Measurements from ENCODE around the gene S100A2.

Gene S100A2

DNA sequence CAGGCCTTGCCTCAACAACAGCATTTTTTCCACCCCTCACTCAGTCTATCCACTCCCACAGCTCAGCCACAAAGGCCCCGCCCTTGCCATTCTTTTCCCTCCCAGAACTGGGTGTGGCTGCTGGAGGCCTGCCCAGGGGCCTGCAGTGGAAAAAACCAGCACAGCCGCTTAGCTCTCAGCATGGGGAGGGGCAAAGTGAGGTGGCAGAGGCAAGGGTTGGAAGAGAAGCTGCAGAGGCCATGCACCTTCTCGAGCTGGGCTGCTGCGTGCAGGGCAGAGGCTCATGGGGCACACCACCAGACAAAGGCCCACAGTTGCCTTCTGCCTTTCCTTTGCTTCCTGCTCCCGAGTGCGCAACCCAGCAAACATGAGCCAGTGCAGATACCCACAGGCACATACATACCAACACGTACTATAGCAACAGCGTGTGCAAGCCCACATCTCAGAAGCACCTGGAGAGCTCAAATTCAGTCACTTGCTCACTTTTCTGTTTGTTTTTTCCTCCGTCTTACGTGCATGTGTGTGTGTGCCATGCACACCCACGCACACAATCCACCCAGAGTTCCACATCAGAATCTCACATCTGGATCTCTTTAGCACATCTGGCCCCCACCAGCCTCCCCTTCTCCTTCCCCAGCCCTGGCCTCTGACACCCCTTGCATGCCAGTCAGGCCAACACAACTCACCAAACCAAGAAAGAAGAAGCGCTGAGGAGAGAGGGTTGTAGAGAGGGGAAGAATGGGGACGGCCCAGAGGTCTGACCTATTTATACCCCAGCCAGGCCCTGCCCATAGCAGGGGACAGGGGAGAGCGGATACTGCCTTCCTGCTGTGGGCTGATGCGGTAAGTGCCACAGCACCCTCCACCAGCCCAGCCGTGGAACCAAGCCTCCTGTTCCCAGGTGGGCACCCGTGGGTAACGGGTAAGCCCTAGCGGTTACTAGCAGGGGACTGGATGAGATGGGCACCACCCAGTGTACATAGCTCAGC, 20.3 kb downstream of the S100A2 start, which contains the start of gene S100A4:
TSS of gene S100A4 (minus strand) at position 740 of the 989 bp plus-strand sequence. CDS start 1,012 bp downstream, outside the sequence.
- DNase-seq (ENCODE audit: low read depth, low spot score): no peak

DNA sequence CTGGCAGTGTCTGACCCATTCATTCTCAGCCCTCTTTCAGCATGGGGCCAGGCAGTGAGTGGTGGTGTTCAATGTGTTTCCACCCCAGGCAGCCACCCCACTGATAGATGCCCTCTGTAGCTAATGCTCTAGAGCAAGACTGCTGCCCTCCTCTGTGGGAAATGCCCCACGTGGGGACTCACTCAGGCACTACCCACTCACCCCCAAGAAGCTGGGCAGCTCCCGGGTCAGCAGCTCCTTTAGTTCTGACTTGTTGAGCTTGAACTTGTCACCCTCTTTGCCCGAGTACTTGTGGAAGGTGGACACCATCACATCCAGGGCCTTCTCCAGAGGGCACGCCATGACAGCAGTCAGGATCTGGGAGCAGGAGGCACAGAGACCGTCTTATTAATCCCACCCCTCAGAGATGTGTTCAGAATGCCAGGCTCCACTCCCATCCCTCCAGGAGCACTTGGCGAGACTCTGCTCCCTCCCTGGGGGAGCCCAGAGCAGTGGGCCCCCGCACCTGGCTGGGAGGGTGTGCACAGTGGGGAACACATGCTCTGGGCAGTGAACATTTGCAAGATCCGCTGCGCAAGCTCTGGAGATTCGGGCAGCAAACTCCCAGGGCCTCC, 21.1 kb downstream of the S100A2 start:
- no peak for DNase-seq (ENCODE audit: low read depth, low spot score)

DNA sequence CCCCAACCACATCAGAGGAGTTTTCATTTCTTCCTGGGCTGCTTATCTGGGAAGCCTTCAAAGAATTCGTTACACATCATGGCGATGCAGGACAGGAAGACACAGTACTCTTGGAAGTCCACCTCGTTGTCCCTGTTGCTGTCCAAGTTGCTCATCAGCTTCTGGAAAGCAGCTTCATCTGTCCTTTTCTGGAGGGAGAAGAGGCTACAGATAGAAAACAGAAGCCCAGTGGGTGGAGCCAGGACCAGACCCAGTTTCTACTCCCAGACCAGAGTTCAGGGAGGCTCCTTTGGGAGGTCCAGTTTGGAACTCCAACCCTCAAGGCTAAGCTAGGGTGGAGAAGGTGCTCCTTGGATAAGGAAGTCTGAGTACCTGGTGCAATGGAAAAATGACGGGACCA, 21.9 kb downstream of the S100A2 start:
- DNase-seq (ENCODE audit: low read depth, low spot score): no peak

DNA sequence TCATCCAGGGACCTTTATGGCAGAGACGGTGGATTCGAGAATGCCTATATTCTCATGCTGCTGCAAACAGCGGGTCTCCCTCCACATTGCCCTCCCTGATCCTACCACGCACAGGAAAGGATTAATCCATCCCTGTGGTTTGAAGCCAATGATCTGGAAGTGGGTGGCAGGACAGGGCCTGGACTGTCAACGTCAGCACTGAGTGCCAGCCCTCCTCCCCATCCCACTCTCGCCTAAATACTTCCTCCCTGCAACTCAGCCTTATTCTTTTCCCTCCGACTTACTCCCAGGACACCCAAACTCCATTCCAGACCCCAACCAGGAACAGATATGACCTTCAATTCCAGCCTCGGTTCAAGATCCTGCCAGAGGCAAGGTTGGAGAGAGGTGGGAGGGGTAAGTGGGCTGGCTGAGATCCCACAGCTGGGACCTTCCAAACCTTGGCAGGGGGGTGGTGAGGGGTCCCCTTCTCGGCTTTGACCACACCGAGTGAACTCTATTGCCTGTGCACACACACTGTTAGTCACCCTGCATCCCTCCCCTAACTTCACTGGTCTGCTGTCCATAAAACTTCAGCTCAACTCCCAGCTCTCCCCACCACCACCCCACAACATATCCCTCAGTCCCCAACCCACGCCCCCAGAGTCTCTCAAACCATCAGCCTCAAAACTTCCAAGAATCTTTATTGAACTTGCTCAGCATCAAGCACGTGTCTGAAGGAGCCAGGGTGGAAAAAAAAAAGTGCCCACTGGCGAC, 22.5 kb downstream of the S100A2 start:
- DNase-seq (ENCODE audit: low read depth, low spot score): no peak

DNA sequence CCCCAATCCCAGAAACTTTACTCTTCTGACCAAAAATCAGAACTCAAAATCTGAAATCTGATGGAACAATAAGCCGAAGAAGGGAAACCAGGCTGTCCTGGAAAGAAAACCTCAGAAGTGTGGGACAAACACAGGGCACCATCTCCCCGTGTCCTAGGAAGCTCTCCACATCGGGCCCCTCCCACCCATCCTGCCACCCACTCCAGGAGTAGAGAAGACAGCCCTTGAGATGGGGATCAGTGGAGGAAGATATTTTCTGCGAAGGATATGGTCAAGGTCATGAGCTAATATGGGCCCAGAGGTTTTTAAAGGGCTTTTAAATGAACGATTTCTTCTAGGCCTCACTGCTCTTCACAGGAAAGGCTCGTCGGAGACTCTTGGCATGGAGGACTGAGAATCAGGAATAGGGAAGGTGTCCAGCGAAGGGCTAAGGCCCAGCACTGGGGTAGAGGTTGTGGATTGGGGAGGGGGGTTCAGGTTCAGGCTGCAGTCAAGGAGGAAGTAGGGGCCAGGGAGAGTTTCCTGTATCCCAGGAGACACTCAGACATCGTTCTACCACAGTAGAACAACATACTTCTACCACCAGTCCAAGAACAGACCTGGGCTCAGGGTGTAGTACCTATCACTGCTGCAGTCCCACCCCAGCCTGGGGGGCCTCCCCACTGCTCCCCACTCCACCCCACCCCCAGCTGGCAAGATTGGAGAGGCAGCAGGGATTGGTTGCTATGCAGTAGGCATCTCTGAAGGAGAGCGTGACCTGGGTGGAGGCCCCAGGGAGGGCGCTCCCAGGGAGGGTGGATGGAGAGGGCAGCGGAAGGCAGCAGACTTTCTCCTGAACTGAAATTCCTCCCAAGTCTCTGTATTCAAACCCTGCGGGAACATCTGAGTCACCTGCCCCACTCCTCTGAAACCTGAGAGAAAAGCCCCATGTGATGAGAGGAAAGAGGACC, 23.7 kb downstream of the S100A2 start:
- no peak for DNase-seq (ENCODE audit: low read depth, low spot score)

DNA sequence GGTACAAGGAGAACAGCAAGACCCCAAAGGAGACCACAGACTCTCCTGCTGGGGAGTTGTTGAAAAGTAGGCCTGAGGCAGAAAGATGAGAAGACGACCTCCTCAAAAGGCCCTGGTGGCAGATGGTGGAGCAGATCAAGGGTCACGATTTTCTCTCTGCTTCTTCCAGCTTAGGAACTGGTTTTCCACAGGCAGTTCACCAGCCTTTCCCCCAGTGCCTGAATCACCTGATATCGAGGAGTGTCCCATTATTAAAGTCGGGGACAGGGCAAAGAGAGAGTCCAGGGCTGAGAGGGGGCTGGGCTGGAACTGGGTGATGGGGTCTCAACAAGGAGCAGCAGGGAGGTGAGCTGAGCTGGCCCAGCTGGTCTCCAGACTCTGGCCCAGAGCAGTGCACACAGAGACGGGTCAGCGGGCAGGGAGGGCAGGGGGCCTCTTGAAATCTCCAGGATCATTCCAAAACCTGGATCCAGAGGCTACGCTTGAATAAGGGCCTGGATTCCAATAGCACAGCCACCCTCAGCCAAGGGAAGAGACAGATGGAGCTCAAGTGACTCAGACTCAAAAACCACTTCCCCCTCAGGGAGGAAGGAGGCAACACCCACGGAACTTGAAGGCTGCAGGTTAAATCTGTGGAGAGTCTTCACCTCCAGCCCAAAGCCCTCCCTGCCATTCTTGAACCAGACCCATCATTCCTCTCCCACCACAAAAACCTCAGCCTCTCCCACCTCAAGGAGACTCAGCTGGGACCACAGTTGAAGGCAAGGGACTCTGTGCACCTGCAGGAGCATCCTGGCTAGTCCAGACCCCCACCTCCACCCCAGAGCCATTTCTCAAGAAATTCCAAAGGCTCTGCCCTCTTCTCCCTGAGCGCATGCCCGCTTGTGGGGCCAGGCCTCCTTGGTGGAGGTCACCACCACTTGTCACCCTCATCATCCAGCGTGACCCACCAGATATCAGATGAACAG, 25.0 kb downstream of the S100A2 start, which contains the start of gene S100A5:
TSS of gene S100A5 (minus strand) at position 541 of the 968 bp plus-strand sequence. CDS start 743 bp downstream, outside the sequence.
- no peak for DNase-seq (ENCODE audit: low read depth, low spot score)

DNA sequence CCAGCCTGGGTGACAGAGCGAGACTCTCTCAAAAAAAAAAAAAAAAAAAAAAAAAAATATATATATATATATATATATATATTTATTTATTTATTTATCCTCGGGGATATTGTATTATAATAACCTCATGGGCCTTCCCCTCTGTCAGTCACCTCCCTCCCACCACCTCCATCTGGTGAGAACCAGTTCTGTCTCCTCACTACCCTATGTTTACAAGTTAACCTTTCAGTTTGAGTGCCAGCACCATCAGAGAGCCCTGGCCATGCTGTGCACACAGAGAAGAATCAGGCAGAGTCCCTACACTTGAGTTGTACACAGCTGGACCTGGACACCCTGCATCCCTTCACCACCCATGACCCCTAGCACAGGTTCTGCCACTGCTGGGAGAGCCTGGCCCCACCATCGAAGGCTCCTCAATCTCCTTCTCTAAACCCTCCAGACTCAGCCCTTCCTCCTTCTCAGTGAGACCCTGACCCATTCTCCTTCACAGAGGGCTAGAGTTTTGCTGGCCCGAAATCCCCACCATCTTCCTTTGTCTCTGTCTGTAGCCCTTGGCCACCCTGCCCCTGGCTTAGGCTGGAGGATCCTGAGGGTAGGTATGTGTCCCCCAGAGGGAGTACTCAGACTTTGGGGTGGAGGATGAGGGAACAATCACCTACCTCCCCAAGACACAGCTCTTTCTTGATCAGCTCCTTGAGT, 26.1 kb downstream of the S100A2 start:
- no peak for DNase-seq (ENCODE audit: low read depth, low spot score)

DNA sequence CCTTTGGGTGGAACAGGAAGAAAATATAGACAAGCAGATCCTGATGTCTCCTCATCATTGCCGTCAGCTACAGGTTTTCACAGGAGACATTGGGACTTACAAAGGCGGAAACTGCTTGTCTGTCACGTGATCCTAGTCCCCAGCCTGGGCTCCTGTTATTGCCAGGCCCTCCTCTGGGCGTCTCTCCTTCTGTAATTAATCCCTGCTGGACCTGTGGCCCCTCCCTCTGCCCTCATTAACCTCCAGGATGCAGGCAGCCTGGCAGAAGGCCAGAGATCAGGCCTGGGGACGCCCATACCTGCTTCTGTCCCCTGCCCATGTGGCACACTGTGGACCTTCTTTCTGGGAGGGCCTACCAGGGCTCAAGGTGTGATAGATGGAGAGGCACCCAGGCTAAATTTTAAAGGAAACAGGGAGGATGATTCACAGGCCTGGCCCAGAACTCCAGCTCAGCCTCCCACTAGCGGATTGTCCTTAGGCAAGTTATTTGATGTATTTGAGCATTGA, 27.3 kb downstream of the S100A2 start:
- DNase-seq (ENCODE audit: low read depth, low spot score): no peak

DNA sequence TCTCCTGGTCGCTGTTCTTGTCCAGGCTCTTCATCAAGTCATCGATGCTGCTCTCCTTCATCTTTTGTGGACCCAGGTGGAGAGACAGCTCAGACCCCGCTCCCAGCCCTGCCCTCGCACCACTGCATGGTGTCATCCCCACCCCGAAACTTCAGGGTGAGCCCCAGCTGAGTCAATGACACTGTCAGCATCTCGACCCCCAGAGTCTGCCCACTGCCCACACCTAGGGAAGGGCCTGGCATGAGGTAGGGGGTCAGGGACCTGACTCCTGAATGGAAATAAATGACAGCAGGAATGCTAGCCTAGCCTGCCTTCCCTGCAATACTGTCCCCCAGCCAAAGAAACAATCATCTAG, 28.3 kb downstream of the S100A2 start:
- no peak for DNase-seq (ENCODE audit: low read depth, low spot score)

DNA sequence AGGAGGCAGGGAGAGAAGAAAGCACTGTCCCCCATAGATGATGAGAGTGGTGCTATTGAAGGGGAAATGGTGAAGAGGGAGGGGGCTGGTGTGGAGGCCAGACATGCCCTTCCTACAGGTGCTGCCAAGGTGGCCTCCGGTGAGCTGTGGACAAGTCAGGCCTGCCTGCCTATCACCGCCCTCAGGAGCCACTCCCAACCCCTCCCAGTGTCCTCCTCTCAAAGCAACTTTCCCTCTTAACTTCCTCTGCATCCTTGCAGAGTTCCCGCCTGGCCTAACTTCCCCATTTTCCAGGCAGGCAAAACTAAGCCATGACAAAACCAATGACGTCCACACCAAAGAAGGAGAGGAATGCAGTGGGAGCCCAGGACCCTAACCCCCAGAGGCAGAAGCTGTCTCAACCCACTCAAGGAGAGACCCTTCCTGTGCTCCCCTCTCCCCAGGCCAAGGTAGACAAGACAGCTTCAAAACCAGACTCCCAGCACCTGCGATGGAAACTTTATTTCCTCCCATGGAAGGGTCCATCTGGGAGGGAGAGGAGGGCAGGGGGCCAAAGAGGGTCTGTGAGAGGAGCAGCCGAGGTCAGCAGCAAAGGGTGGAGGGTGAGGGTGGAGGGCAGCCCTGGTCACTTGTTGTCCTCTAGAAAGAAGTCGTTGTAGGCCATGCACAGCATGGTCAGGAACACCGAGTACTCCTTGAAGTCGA, 28.8 kb downstream of the S100A2 start:
- no peak for DNase-seq (ENCODE audit: low read depth, low spot score)

DNA sequence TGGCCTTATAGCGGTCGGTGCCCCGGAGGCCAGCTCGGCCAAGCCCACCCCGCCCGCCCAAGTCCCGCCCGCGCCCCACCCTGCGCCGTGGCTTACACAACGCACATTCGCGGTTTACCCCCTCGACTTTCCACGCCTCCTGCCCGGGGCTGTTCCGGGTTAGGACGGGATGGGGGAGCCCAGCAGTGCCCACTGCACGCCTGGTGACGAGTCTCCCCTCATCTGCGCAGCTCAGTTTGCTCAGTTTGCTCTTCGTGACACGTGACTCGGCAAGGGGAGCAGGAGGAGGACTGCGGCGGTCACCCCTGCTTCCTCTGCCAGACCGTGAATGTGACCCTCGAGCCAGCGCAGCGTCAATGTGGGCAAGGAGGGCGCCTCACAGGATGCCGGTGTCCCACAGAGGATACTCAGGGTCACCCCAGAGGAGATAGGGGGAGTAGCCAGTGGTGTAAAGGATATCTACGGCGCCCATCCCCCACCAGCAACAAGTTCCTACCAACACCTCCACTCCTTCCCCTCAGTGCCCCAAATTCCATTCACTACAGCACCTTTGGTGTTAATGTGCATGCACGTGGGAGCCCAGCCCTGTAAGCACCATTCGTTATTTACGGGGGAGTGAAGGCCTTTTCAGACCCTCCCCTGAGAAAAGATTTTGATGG, 29.5 kb downstream of the S100A2 start:
- DNase-seq (ENCODE audit: low read depth, low spot score): no peak

DNA sequence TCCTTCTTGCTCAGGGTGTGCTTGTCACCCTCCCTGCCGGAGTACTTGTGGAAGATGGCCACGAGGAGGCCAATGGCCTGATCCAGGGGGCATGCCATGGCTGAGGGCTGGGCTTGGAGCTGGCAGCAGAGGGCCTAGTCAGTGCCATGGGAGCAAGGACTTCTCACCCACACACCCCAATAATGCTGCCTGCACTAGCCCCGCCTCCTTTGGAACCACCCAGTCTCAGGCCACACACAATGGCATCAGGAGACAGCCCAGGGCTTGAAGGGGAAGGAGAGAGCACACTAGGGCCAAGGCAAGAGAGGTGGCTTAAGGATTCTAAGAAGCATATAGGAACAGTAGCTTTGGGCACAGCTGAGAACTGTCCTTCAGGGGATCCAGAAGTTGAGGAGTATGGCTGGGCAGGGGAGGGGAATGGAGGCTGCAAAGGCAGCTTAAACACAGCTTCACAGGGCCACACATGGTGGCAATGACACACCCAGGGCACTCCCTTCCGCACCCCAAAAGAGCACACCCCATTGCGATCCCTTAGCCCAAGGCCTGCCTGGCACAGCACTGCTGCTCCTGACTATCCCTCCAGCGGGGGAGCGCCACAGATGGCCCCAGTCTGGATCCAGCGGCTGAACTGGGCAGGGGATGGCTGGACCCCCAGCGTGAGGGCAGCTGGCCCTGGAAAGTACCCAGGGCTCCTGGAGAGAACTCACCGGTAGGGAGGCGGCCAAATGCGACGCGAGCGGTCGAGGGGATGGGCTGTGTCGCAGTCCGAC, 30.2 kb downstream of the S100A2 start, which contains the start of gene S100A6:
TSS of gene S100A6 (minus strand) at position 750 of the 770 bp plus-strand sequence. CDS start at position 98, 652 bp downstream.
- no peak for DNase-seq (ENCODE audit: low read depth, low spot score)

DNA sequence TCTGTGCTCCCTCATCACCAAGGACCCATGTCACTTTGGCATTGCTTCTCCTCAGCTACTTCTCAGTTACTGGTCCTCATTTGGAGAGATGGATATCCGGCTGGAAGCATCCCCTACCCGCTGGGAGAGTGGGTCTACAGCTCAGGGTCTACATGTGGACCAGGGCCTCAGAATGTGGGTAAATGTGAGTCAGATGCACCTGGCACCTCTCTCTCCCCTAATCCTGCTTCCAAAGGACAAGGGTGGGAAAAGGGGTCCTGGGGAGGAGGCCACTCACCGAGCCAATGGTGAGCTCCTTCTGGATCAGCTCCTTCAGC, 30.8 kb downstream of the S100A2 start:
- DNase-seq (ENCODE audit: low read depth, low spot score): no peak

DNA sequence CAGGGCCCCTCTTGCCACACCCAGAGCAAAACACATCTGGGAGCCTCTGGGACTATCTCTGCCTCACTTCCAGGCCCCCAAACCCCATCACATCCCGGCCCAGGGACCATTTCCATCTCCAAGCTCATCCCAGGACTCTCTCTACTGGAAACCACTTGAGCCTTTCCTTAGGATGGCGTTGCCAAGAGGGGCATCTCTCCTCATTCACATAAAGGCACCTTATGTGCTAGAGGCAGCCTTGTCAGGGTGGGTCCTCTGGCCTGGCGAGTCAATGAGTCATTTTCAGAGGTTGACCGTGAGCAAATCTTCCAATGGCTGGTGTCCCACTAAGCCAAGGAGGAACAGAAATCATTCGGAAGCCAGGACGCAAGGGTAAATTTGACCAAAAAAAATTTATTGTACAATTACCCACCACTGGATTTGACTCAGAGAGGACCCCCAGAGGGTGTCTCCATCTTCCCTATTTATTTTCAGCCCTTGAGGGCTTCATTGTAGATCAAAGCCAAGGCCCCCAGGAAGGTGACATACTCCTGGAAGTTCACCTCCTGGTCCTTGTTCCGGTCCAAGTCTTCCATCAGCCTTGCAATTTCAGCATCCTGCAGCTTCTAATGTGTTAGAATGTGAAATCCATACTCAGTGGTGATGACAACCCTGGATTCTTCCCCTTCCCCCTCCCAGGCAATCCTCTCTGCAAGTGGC, 31.3 kb downstream of the S100A2 start:
- DNase-seq (ENCODE audit: low read depth, low spot score): no peak

DNA sequence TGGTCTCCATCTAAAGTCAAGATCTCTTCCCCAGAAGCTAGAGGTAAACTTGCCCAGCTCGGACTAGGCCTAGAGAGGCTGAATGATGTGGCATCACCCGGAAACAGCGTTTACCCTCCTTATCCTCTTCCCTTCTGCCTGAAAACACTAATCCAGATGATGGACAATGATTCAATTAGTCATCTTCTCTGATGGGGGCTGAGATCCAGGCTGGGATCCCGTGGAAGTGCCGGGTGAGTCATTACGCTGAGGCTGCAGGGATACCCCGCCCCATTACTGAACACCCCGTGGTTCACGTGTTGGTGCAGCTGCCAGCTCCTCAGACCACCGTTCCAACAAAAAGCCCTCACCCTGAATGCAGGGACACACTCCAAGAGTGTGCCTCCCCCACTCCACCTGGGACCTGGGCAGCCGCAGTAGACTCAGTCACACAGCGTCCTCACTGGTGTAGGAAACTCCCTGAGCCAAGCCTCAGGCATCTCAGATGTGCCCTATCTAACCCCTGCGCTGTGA, 31.9 kb downstream of the S100A2 start:
- DNase-seq (ENCODE audit: low read depth, low spot score): no peak
